ENCODE data around the gene NCR3LG1.
"Not testable (repeated sequence)": the region's sequence is repeated elsewhere in the genome, so short reads cannot be mapped to it uniquely, and the experiment has no call there.

The NCR3LG1 gene

GRCh38 chr11:17413414-17414316 is 62.1 kb downstream of the NCR3LG1 start:
- no peak for DNase-seq

- no peak for DNase-seq
Measured at GRCh38 chr11:17414317-17414737, 62.7 kb downstream of the NCR3LG1 start.

- no peak for DNase-seq
Measured at GRCh38 chr11:17414992-17415391, 63.4 kb downstream of the NCR3LG1 start.

- DNase-seq: no peak
Measured at GRCh38 chr11:17415523-17416104, 64.0 kb downstream of the NCR3LG1 start.

GRCh38 chr11:17416492-17416891 is 64.9 kb downstream of the NCR3LG1 start:
- DNase-seq: no peak

GRCh38 chr11:17418444-17419081 is 67.0 kb downstream of the NCR3LG1 start:
- no peak for DNase-seq

GRCh38 chr11:17421781-17422180 is 70.2 kb downstream of the NCR3LG1 start:
- DNase-seq: no peak

- no peak for DNase-seq
Measured at GRCh38 chr11:17423533-17424310, 72.1 kb downstream of the NCR3LG1 start.

- DNase-seq: not testable (repeated sequence)
Measured at GRCh38 chr11:17426233-17426632, 74.6 kb downstream of the NCR3LG1 start.
